Cerebellar nuclear complex (tissue), 1 donor: ENCODE results near the gene MSN.

Experiments
- DNase-seq, 2 experiments: peaks; one replicate each; lab custom pipeline; 2025; lab: John Stamatoyannopoulos, UW

Gene MSN

DNA sequence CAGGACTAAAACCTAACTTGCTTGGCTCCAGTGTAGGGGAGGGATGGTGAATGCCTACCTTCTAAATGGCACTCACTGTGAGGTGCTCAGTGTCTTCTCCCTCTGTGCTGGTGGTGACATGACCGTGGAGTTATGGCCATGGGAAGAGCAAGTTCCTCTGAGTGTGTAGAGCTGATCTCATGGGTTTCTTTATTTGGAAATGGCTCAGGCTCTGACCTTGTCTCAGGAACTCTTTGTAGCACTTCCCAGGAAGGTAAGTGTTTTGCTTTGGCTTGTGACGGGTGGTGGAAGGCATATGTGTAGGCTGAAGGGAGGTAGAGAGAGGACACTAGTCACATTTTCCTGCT lies 6.4 kb downstream of the MSN start:
- DNase-seq = no peak

DNA sequence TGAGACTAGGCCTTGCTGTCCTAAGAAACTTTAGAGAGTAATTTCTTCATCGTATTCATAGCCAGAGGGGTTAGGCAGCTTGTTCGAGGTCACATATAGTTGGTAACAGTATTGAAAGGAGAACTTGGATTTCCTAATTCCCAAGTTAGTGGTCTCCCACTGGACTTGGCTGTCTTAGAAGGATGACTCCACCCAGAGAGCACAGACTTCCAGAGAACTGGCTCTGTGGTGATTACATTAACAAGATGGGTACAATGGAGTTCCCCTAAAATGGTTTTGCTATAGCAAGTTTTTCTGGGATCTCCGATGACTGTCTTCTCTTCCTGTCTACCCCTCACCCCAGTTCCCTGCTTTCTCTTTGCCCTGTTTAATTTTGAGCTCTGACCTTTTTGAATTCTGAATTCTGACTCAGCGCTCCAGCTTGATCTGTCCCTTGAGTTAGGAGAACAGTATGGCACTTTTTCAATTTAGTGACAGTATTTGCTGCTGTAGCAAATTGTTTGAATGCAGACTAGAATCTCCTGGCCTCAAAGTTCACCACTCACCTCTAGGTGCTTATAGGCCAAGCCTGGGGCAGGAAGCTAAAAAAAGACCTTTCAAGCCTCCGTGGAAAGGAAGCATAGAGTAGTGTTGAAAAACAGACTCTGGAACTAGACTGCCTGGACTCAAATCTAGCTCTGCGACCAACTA lies 6.9 kb downstream of the MSN start:
- no peak for DNase-seq

DNA sequence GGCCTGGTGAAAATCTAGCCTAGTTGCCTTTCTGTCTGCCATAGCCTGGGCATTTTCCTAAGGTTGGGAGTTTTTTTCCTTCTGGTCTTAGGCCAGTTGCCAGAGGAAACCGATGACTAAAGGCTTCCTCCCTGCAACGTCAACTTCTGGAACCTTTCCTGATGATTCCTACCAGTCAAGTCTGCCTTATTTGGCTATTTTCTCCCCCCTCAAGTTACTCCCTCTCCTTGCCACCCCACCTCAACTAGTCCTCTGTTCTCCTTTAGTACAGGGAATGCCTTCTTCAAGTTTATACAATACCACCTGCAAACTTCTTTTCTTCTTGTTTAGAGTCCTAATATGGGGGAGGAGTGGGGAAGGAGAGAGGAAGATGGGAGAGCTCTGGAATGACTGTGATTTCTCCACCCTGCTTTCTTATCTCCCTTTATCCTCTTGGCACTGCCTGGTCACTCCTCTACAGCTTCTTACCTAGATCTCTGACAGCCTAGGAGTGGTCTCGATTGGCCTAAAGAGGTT lies 10.6 kb downstream of the MSN start:
- no peak for DNase-seq

DNA sequence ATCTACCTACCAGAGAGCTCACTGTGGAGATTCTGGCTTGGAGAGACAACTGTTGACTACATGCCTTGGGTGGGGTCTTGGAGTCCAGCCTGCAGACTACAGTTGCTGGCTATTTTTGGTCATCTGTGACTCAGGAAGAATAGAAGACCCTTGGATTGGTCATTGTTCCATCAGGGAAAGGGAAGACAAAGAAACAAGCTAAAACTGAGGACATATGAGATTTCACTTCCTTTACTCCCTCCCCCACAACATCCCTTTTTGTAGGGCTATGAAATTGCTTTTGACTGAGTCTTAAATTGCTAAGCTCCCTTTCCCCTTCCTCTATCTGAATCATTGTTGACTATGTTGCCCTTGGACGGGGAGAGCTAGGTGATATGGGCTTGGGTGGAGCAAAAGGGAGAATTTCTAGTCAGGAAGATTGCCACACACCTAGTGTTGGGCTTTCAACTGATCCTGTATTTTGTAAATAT lies 11.7 kb downstream of the MSN start:
- no peak for DNase-seq

DNA sequence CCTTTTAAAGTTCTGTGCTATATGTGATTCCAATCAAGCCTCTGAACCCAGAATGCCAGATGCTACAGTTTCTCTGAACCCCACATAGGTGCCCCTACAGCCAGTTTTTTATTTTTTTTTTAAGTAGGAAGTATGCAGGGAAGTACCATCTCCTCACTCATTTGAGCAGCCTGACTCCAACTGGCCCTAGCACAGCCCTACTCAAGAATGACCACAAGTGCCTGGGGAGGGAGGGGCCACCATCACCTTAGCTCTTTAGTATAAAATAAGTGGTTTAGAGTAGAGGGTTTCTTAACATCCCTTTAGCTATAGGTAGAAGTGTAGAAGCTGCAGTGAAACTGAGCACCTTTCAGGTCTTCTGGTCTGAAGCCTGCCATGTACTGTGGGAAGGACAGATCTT lies 14.4 kb downstream of the MSN start:
- DNase-seq = no peak

DNA sequence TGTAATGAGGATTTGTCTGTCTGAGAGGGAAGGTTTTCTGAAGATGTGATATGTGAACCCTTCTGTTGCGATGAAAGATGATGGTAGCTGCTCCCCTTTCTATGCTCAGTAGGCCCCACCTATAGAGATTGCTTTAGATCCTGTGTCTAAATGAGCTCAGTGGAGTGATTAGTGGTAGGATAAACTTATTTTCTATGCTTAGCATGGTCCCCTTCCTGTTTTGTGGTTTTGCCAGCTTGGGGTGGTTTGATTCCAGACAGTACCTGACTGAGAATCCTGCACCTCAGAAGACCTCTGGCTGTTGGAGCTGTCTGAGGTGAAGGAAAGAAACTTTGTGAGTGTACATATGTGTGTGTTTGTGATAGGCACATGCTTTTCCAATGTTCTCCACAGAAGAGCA lies 17.7 kb downstream of the MSN start:
- no peak for DNase-seq

DNA sequence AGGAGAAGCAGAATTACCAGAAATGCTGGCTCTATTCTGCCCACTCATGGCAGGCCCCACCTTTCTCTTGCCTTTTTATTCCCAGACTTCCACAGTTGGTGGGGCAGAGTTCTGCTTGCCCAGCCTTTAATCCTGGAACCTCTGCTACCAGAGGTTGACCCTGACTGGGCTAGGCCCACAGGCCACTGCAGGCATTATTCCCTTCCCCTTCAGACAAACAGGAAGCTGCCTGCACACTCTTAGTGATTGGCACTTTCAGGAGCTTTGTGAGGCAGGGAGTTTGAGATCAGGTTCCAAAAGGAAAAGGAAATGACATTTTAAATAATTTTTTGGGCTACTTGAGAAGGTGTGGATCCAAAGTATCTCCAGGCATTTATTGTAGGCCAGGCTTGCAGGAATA lies 18.8 kb downstream of the MSN start:
- no peak for DNase-seq

DNA sequence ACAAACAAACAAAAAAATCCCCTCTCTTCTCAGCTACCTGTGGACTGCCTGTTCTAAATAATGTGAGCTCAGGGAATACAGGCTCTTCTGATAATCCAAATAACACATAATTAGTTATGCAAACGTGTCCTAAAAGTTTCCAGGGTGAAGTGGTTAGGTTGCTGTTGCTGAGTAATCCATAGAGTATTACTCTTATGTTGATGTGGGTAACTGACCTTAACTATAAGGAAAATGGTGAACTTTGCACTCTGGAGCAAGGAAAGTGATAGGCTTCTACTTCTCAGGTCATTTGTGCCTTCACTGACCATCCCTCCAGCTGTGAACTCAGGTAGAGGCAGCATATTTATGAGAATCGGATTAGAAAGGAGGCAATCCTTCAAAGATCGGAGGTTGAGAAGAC lies 19.9 kb downstream of the MSN start:
- DNase-seq = no peak

DNA sequence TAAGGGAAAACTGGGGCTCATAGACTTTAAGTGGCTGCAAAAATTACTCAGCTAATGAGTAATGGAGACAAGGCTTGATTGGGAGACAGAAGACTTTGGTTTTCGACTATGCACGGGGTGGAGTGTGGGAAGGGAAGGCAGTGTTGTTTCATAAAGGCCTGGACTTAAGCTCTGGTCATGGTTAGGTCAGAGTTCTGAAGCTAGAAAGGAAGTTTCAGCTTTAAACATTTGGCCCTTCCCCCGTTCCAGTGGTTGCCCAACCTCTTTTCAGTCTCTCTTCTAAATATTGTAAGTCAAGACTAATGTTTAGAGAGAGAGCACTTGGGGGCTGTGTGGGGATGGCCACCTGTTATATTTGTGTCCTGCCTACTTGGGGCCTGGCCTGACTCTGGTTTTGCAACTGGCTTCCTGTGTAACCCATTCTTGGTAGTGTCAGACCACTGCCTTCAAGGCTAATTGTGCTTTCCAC lies 21.0 kb downstream of the MSN start:
- DNase-seq = no peak

DNA sequence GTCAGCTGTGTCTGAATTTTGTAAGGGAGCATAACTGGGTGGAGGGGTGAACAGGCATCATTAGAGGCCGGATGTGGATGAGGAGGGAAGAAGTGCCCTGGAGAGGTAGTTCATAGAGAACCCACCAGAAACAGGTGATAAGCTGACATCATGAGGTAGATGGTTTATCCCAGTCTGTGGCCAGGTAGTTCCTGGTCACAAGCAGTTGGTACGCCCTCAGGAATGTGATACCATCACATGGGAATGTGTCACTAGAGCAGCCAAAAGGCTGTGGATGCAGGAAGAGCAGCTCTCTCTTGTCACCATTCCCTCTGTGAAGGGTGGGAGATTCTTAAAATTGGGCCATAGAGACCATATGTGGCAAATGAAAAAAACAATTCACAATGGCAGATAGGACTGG lies 21.9 kb downstream of the MSN start:
- no peak for DNase-seq

DNA sequence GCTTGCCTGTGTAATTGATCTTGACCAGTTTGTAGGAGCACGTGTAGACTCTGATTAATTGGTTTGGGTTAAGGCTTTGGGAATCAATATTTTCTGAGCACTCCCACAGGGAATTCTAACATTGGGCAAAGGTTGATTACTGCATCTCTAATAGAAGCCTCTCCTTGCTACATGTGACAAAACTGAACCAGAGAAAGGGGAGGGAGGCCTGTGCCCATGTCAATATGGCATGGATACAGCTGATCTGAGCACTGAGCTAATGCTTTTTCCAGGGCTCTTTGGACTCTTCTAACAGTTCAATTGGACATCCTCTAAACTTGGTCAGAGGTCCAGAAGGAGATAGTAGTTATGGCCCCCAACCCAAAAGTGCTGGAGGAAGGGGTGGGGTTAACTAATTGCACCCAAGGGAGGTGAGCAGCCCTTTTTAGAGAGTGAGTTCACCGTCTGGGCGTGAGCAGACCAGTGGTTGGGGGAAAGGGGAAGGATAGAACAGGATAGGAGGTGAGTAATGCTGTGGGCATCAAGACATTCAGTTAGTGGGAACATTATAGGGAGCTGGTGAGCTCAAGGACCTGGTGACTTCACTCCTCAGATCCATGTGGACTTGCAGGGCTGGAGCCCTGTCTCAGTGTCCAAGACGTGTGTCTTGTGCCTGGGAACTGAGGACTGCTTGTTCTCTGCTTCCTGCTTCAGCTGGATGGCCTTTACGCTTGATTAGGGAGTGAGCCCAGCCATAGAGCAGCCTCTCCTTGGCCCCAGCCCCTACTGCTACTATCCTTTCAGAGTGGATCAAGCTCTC lies 22.8 kb downstream of the MSN start:
- DNase-seq = no peak

DNA sequence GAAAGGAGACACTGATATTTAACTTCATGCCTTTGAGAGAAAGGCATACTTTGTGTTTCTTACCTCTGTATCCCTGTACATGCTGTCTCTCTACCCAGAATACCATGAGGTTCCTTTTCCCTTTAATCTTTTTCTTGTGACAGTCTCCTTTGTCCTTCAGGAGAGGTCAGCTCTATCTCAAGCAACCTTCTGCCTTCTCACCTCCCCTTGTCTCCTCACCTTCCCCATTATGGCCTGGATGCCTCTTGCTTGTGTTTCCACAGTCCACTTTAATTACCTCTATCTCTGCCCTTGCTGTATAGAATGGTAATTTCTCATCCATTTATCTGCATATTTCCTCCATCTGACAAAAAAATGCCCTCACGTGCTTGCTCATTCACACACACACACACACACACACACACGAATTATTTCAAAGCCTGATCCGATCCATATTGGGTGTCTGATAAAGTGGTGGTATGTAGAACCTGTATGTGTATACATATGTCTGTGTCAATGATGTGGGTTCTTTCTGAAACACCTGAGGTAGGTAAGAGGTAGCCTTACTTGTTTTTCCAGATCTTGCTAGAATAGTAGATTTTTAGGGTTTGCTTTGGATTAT lies 28.5 kb downstream of the MSN start:
- DNase-seq = no peak

DNA sequence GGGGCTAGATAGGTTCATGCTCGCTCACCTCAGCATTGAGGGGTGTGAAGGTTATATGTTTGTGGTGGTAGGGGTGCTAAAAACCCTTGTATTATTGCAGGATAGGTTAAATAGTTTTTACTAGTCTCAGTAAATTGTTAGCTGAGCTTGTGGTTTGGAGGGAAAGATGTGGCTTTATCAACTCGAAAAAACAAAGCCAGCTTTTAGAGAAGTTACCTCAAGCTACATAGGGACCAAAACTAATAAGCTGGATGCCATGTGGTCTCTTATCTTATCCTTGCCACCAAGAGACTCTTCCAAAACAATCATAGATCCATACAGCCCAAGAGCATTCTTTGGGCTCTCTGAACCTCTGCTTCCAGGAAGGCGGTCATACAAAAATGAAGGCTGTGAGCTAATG lies 29.2 kb downstream of the MSN start:
- no peak for DNase-seq

DNA sequence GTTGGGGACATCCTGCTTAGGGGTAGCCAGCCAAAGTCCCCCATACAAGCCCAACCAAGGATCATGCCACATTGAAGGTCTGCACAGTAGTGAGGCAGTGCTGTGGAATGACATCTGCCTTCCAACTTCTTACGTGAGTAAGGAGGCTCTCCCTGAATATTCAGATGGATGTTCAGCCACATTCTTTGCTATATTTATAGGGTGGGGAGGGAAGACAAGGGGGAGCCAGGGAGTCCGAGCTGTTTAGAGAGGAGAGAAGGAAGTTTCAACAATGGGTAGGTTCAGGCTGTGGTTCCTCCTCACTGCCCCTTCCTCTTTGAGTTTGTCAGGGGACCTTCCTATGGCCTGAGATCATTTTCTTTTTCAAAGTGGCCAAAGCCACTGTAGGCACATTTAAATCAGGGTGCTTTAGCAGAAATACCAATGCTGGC lies 29.8 kb downstream of the MSN start:
- DNase-seq = no peak

DNA sequence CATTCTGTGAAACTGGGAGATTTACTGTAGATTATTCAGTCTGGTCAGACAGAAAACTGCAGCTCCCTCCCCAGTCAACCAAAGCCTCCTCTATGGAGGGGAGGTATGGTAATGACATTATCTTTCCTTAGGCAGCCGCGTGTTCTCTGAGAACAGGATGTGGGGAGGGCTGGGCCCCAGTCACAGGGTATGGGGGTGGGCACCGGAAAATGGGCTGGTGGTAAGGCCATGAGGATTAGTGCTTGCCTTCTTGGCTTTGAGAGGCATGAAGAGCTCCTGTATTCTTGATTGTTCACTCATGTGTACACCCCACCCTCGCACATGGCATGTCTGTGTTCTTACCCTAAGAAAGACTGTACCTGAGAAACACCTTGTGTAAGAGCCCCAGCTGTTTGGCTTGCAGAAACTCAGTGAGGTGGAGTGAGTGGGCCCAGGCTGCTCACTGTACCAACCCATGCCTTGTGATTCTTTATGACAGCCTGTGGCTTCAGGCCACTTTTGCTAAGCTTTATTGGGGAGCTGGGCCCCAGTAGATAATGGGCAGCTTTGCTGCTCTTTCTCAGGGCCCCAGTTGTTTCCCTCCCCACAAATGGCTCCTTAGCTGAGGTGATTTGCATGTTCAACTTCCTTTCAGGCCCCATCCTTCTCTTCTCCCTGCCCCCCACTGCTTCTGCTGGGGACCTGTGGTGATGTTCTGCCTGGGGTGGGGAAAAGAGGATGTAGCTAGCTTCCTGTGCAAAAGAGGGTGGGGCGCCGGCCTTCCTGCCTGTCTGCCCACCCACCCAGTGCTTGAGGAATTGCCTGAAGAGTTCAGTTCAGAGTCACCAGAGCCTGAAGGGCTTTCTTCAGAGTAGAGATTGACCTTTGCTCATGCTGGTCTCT lies 30.7 kb downstream of the MSN start:
- DNase-seq = no peak

DNA sequence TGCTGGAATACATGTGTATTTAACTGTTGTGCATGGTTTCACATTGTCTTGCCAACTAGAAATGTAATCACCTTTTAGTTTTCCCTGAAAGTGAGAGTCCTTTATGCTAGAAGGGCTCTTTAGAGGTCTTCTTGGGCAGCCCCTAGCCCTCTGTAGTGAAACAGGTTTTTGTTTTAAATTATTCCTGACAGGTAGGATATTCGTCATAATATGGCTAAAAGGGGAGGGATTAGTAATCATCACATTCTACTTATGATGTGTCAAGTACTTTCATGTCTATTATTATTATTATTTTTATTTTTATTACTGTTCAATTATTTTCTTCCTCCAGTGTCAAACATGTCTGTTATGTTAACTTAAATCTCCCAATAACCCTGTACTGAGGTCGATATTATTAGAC lies 35.5 kb downstream of the MSN start:
- no peak for DNase-seq

DNA sequence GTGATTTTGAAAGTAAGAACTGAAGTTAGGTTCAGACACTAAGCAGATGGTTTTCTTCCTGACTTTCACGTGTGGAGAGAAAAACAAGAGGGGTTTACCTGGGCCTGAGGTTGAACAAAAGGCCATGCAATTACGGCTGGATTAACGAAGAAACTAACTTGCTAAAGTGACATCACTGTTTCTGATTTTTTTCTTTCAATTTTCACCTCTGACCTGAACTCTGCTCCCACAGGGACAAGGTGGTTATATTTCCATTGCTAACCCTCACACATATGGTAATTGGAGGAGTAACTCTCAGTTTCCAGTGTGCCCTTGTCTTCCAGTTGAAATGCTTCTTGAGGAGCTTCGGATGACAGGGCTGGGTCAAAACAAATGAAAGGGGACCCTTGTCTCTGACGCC lies 38.0 kb downstream of the MSN start:
- no peak for DNase-seq

DNA sequence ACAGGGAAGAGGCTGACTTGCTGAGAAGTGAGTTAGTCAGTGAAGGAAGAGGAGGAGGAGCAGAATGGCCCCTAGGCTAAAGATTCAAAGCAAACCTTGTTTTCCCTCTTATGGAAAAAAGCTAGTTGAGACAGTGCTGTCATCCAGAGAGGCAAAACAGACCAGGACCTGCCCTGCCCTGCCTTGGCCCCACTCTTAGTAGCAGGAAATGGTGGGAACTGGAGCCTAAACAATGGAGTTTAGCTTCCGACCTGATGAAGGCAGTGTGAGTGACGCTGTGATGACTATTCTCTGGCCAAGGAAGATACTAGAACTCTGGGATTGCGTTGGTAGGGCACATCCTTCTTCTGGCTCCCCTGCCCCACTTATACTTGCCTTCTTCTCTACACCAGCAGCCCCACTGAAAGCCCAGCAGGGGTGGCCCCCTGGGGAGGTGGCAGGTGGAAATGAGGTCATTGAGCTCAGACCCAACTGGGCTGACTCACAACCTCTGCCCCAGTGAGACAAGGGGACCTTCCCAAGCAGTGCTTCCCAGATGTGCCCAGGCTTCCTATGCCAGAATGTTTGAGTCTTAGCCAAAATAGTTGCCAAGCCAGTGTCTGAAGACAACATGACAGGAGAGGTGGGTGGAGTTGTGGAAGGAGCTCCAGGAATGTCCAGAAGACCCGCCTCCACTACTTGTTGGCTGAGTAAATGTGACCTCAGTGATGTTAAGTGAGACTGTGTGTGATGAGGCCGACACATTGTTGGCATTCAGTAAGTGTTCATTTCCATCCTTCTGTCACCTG lies 38.8 kb downstream of the MSN start:
- no peak for DNase-seq

DNA sequence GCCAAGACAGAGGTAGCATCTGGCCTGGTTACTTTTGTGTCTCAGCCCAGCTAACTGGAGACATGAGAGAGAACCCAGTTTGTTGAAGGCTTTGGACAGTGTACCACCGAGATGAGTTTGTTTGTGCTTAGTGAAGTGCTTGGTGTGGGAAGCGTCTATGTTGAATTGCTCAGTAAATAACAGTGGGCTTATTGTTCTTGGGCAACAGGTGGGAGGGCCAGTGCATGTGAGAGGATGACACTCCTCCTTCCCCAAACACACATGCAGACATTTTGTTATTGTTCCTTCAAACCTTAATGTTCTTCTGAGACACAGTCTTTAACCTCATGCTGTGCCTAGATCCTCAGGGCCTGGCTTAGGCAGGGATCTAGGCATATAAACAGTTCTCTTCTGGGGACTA lies 39.7 kb downstream of the MSN start:
- no peak for DNase-seq

DNA sequence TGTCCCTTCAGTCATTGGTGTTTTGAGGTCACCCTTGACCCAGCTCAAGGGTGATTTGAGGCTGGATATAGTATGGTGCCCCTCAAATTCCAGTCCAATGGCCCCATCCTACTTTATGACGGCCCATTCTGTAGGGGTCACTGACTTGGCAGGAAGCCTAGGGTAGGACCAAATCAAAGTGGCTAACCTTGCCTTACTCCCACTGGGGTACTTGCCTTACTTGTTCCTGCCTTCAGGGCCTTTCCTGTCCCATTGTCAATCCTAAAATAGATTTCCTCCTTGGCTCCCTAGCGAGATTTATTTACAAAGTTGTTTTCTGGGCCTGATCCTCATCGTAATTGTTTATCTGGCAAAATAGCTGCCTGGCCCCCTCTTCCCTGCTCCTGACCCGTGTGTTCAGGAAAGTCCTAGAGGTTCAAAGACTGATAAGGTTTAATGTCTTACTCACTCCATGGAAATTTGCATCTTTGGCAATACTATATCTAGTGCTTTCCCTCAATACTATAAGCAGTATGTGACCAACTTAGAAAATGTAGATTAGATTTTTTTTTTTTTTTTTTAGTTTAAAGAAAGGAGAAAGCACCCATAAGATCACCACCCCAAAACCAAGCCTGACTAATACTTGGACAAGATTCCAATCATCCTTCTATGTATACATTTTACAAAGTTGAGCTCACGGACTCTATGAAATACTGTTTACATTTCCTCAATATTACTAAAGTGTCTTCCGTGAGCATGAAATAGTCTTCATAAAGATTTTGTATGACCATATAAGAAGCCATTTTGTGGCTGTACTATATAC lies 44.8 kb downstream of the MSN start:
- no peak for DNase-seq
